Lower leg skin (tissue), 3 donors: ENCODE data around the gene DGCR8.

Source experiments
- CTCF ChIP-seq, 3 donors: fragments of 450-650 bp; IDR thresholded peaks; one replicate each; pipeline ENCODE4 v1.5.1; 2016; ENCODE audit warnings: antibody characterized with exemption in 3 of 3, mild to moderate bottlenecking in 3 of 3, moderate library complexity in 2 of 3
- POLR2A ChIP-seq, 2 donors: fragments of 450-650 bp; IDR thresholded peaks; one replicate each; pipeline ENCODE4 v1.6.1; 2016 to 2017; ENCODE audit warnings: antibody characterized with exemption in 2 of 2, mild to moderate bottlenecking in 1 of 2, moderate library complexity in 1 of 2

DNA sequence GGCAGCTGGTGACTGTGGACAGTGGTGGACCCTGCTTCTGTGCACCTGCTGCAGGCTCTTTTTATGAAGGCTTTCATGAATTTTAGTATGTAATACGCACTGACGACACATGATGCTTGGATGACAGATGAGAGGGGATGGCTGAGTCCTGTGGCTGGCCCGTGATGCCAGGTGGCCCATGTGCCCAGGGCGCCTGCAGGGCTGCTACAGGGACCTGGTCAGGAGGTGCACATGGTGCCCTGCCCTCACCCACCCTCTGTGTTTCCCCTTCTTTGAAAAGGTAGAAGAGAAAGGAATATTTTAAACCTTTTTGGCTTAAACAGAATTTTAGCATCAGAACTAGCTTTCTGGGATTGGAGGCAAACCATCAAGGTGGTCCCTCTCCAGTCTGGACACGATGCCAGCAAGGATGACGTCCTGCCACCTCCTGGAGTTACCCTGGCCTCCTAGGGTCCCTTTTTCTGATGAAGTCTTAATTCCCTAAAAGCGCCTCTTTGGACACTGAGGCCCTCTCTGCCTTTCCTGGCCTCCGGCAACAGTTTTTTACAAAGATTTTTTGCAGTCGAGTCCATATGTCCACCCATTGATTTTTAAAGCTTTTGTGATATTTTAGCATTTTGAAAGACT, 30.4 kb downstream of the DGCR8 start:
- TF ChIP-seq POLR2A (IDR thresholded peaks at IDR 0.05) (no peak), CTCF (IDR thresholded peaks at IDR 0.05) (no peak)
